ENCODE data around the gene SPATA32. TPM values are rescaled to one million over a fixed set of nuclear protein-coding genes. Genes with fewer than 3 reads are reported as not detected.

SPATA32 gene
- total RNA-seq, 1 donor from 2014 or later: not detected

DNA sequence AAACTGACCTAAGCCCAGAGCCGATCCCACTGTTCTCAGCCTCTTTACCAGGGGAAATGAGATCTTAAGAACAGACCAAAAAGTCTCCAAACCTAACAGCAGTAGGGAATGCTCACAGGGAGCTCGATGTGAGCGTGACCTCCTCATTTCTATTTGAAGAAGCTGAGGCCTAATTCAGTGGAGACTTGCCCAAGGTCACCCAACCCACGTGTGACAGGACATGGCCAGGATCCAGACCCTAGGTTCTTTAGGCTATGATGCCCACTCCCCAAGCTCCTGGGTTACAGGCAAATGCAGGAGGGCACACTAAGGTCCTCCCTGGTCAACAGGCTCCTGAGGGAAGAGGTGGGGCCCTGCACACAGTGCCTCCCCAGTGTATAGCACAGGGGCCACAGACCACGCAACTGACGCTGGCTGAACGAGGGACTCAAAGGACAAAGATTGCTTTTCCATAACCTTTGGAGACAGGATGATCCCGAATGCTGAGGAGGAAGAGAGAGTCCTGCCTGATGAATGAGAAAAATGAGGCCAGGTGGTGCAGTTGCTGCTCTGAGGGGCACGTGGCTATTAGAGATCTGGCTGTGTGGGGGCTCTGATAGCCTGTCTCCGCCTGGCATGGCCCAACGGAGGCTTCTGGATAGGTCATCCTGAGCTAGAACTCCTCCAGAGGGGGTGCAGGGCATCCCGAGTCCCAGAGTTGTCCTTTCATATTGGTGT lies 31.0 kb upstream of the SPATA32 start:
- Histone ChIP-seq H3K4me3 (no peak overlapping the region), H3K27me3 (no peaks in the 10 kb centered on the region), H3K36me3 (peaks cover 5 to 9% of the 10 kb centered on the region in 2 donors), H3K27ac (peak overlapping the region; percentile 81 to 85), H3K4me1 (peaks cover 26 to 61% of the 10 kb centered on the region in 2 donors), H3K9me3 (no peaks in the 10 kb centered on the region)
- intact Hi-C loops (cut with DNase I): loop anchor here (2.0 to 5.0 kb wide), 2 partner anchors 14 to 79 kb away; no protein-coding TSS in a partner anchor
- DNase-seq (ENCODE audit: low spot score in 2 of 2): no peak
- TF ChIP-seq, protein P1, sequence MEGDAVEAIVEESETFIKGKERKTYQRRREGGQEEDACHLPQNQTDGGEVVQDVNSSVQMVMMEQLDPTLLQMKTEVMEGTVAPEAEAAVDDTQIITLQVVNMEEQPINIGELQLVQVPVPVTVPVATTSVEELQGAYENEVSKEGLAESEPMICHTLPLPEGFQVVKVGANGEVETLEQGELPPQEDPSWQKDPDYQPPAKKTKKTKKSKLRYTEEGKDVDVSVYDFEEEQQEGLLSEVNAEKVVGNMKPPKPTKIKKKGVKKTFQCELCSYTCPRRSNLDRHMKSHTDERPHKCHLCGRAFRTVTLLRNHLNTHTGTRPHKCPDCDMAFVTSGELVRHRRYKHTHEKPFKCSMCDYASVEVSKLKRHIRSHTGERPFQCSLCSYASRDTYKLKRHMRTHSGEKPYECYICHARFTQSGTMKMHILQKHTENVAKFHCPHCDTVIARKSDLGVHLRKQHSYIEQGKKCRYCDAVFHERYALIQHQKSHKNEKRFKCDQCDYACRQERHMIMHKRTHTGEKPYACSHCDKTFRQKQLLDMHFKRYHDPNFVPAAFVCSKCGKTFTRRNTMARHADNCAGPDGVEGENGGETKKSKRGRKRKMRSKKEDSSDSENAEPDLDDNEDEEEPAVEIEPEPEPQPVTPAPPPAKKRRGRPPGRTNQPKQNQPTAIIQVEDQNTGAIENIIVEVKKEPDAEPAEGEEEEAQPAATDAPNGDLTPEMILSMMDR (IDR thresholded peaks at IDR 0.05): no peak

GRCh38 chr17:45291171-45291805 lies 29.4 kb upstream of the SPATA32 start:
- Histone ChIP-seq H3K4me1 (peaks cover 26 to 53% of the 10 kb centered on the region in 2 donors), H3K36me3 (peaks cover 13 to 24% of the 10 kb centered on the region in 2 donors), H3K27me3 (no peaks in the 10 kb centered on the region), H3K9me3 (no peaks in the 10 kb centered on the region), H3K27ac (peak overlapping the region; percentile 36 to 81), H3K4me3 (no peak overlapping the region)
- no peak for DNase-seq (ENCODE audit: low spot score in 2 of 2)
- TF ChIP-seq, protein P1 (IDR thresholded peaks at IDR 0.05): no peak
- intact Hi-C loops (cut with DNase I): loop anchor here (5.0 kb wide), 1 partner anchor 81 kb away; no protein-coding TSS in a partner anchor

DNA sequence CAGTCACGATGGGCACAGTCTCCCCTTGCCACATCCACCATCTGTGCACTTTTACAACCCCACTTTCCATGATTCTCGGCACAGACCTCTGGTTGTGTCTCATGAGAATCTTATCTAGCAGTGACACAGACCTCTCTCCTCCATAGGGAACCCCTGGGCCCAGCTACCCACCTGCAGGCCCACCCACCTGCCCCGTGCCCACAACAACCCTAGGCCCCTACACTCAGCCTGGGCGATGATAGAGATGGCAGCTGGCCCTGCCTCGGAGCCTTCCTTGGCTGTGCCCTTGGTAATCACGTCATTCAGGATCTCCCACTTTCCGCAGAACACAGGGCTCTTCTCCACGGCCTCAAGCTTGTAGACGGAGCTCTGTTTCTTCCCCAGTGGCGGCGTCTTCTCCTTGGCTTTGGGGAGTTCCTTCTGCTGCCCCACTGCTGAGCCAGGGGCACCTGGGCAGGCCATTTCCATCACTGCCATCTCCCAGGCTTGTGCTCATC lies 28.4 kb upstream of the SPATA32 start:
- TF ChIP-seq, protein P1 (IDR thresholded peaks at IDR 0.05): no peak
- H3K27me3 ChIP-seq: no peaks in the 10 kb centered on the region
- H3K9me3 ChIP-seq: no peaks in the 10 kb centered on the region
- intact Hi-C loops (cut with DNase I): loop anchor here (5.0 kb wide), 1 partner anchor 82 kb away; no protein-coding TSS in a partner anchor
- peaks cover 16 to 32% of the 10 kb centered on the region in 2 donors for H3K36me3 ChIP-seq
- DNase-seq (ENCODE audit: low spot score in 2 of 2): no peak
- H3K4me3 ChIP-seq: no peak overlapping the region
- H3K27ac ChIP-seq: no peak overlapping the region
- peaks cover 26 to 45% of the 10 kb centered on the region in 2 donors for H3K4me1 ChIP-seq

DNA sequence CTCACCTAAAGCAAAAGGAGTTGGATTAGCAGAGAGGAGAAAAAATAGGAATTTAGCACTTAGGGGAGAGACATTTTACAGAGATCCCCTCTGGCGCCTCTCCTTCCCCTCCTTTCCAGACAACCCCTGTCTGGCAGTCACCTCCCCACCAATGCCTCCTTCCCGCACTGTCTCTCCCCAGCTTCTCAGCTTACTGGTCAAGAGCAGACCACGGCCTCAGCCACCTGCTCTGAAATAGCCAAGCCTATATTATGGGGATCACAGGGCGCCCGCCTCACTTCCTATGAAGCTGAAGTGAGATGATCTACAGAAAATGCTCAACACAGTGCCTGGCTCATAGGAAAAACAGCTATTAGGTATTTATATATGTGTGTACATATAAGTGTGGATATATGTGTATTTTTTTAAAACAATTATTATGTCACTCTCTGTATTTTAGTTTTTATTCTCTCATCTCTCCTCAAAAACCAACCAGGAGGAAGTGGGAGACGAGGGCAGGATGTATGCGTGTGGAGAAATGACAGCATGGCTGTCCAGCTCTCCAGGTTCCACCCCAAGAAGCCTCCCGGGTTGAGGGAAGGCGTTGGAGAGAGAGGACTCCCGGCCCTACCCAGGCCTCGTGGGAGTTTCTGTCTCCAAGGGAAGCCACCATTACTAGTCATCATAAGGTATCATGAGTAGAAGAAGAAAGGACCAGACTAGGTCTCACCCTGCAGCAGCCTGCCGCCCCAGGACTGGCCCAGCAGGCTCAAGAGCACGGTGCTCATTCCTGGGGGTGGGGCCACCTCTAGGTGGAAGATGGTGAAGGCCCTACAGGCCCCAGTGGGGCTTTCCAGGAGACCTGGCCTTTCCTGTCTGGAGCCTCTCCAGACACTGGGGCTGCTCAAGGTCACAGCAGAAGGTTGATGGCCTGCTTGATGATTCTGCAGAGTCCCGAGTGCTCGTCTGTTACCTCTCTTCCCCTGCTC lies 27.7 kb upstream of the SPATA32 start:
- Histone ChIP-seq H3K27ac (no peak overlapping the region), H3K4me1 (peaks cover 26 to 38% of the 10 kb centered on the region in 2 donors), H3K27me3 (no peaks in the 10 kb centered on the region), H3K9me3 (no peaks in the 10 kb centered on the region), H3K4me3 (no peak overlapping the region), H3K36me3 (peaks cover 23 to 36% of the 10 kb centered on the region in 2 donors)
- intact Hi-C loops (cut with DNase I): loop anchor here (5.0 kb wide), 1 partner anchor 83 kb away; no protein-coding TSS in a partner anchor
- TF ChIP-seq, protein P1 (IDR thresholded peaks at IDR 0.05): no peak
- no peak for DNase-seq (ENCODE audit: low spot score in 2 of 2)

GRCh38 chr17:45288825-45289224 lies 26.9 kb upstream of the SPATA32 start:
- no peak overlapping the region for H3K4me3 ChIP-seq
- H3K4me1 ChIP-seq: peaks cover 18 to 30% of the 10 kb centered on the region in 2 donors
- H3K9me3 ChIP-seq: no peaks in the 10 kb centered on the region
- no peaks in the 10 kb centered on the region for H3K27me3 ChIP-seq
- intact Hi-C loops (cut with DNase I): no loop called here
- TF ChIP-seq, protein P1 (IDR thresholded peaks at IDR 0.05): no peak
- H3K27ac ChIP-seq: no peak overlapping the region
- no peak for DNase-seq (ENCODE audit: low spot score in 2 of 2)
- peaks cover 29 to 44% of the 10 kb centered on the region in 2 donors for H3K36me3 ChIP-seq
